Stomach (tissue), 9 donors: Measurements from ENCODE around the gene GRIP1. TPM values are rescaled to one million over a fixed set of nuclear protein-coding genes. Genes with fewer than 3 reads are reported as not detected.
A peak's percentile ranks its signal among the peaks of the same experiment; 100 is the strongest.

Experiments
- DNase-seq, 2 donors: peaks; one replicate each; pipeline versions ENCODE4 v3.0.0 to v3.0.0-alpha.2; 2013 to 2019
- H3K27ac ChIP-seq, 5 donors: fragments of 200-600 bp in 4 of 5; sonication (generic) in 4 of 5; one replicate each; pipeline ENCODE4 v1.5.1; 2013 to 2019; ENCODE audit warnings: mild to moderate bottlenecking in 1 of 5, moderate library complexity in 1 of 5
- H3K27me3 ChIP-seq, 3 donors: fragments of 200-600 bp; sonication (generic); one replicate each; pipeline ENCODE4 v1.5.1; 2017 to 2019; ENCODE audit warnings: mixed run types in 1 of 3
- H3K36me3 ChIP-seq, 4 donors: fragments of 200-600 bp; sonication (generic); 1 replicate in 3 of 4; 2 replicates in 1 of 4; pipeline ENCODE4 v1.5.1; 2016 to 2019
- H3K4me1 ChIP-seq, 4 donors: fragments of 200-600 bp; sonication (generic); one replicate each; pipeline ENCODE4 v1.5.1; 2016 to 2019
- H3K4me3 ChIP-seq, 4 donors: fragments of 200-600 bp; sonication (generic) in 3 of 4; one replicate each; pipeline ENCODE4 v1.5.1; 2016 to 2019; ENCODE audit warnings: mild to moderate bottlenecking in 1 of 4
- H3K9me3 ChIP-seq, 4 donors: fragments of 200-600 bp; sonication (generic); one replicate each; pipeline ENCODE4 v1.5.1; 2016 to 2019
- EP300 ChIP-seq: sonication (generic); formaldehyde crosslinking; IDR thresholded peaks from one replicate; pipeline ENCODE4 v1.6.1; 2017; ENCODE audit warnings: antibody characterized with exemption
- POLR2A ChIP-seq, 4 donors: fragments of 450-650 bp; IDR thresholded peaks; one replicate each; pipeline ENCODE4 v1.6.1; 2016; ENCODE audit warnings: antibody characterized with exemption in 4 of 4, control low read depth in 2 of 4, mild to moderate bottlenecking in 1 of 4, moderate library complexity in 1 of 4
- POLR2AphosphoS5 ChIP-seq, 3 donors: sonication (generic); formaldehyde crosslinking; IDR thresholded peaks; one replicate each; pipeline ENCODE4 v1.6.1; 2016; ENCODE audit warnings: antibody characterized with exemption in 3 of 3
- WGBS, 5 donors: extraction: QIAGEN DNeasy Blood & Tissue Kit in 3 of 5; methylation state at CpG; one replicate each; pipeline versions ENCODE4 v1.1.5 to v1.1.7; 2013 to 2018; 5-methylcytosine and 5-hydroxymethylcytosine counted together
- intact Hi-C: fragments of 100-400 bp; cut with DNase I; formaldehyde crosslinking; loops from one replicate; pipeline ENCODE4 v1.15.1; 2023; ENCODE audit warnings: low total_unique reads
- polyA plus RNA-seq, 3 donors: library from polyadenylated mRNA; stranded (reverse); fragments of 200-250 nt; gene quantifications; one replicate each; pipeline ENCODE4 v1.2.3, GENCODE V29; 2013
- total RNA-seq, 5 donors: library from RNA; depleted of rRNA; stranded (reverse); fragments of >200 nt; gene quantifications; one replicate each; pipeline versions ENCODE4 v1.1.0 to v1.2.3, GENCODE V29; 2014 to 2016
- TF ChIP-seq, protein P1 (sequence below), 7 experiments: fragments of 450-650 bp in 4 of 7; fragments of 200-600 bp in 3 of 7; sonication (generic) in 3 of 7; IDR thresholded peaks; one replicate each; pipeline ENCODE4 v1.5.1; 2016 to 2019; ENCODE audit warnings: antibody characterized with exemption in 7 of 7, control low read depth in 2 of 7, mild to moderate bottlenecking in 1 of 7
- donor health status: healthy with polysubstance abuse.
- donor health status: Bipolar disorder and iron deficiency.
- donor health status: healthy.

GRIP1 gene
- total and polyA plus RNA-seq, 8 donors = 0.31 to 8.8 (median 4.4) TPM; not detected in 1

DNA sequence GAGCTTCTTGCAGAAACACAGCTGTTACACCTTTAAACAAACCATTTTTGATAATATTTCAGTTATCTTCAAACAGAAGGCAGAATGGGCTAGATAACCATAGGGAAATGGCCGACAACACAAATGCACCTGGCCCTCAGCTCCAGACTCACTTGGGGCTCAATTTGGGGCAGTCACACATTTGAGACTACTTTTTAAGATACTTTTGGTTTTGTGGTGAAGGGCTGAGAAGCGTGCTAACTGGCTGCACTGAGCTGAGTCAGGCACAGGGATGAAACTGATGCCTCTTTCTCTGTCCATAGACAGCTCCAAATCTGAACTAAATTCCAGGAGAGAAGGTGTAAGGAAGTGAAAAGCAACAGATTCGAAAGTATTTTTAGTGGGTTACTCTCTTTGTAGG lies 18.5 kb upstream of the GRIP1 start:
- Histone ChIP-seq H3K9me3 (no peaks in the 10 kb centered on the region), H3K4me3 (no peak overlapping the region), H3K27ac (no peak overlapping the region), H3K4me1 (peaks cover 0 to 3% (median 0%) of the 10 kb centered on the region in 4 donors), H3K27me3 (peaks cover 0 to 5% (median 0%) of the 10 kb centered on the region in 3 donors), H3K36me3 (no peaks in the 10 kb centered on the region)
- 42 to 83% (median 55%) methylated on average over 3 of the region's 3 CpGs for WGBS, 5 donors
- DNase-seq = no peak
- intact Hi-C loops = no loop called here
- TF ChIP-seq, protein P1, sequence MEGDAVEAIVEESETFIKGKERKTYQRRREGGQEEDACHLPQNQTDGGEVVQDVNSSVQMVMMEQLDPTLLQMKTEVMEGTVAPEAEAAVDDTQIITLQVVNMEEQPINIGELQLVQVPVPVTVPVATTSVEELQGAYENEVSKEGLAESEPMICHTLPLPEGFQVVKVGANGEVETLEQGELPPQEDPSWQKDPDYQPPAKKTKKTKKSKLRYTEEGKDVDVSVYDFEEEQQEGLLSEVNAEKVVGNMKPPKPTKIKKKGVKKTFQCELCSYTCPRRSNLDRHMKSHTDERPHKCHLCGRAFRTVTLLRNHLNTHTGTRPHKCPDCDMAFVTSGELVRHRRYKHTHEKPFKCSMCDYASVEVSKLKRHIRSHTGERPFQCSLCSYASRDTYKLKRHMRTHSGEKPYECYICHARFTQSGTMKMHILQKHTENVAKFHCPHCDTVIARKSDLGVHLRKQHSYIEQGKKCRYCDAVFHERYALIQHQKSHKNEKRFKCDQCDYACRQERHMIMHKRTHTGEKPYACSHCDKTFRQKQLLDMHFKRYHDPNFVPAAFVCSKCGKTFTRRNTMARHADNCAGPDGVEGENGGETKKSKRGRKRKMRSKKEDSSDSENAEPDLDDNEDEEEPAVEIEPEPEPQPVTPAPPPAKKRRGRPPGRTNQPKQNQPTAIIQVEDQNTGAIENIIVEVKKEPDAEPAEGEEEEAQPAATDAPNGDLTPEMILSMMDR (IDR thresholded peaks at IDR 0.05) = no peak
- no peak for TF ChIP-seq POLR2AphosphoS5 (IDR thresholded peaks at IDR 0.05)
- no peak for TF ChIP-seq POLR2A (IDR thresholded peaks at IDR 0.05)
- no peak for TF ChIP-seq EP300

GRCh38 chr12:66694666-66695613 lies 16.1 kb upstream of the GRIP1 start:
- intact Hi-C loops = no loop called here
- peak in 1 of 2 donors; percentile 28 for DNase-seq
- Histone ChIP-seq H3K4me1 (peaks cover 0 to 3% (median 0%) of the 10 kb centered on the region in 4 donors), H3K4me3 (no peak overlapping the region), H3K9me3 (no peaks in the 10 kb centered on the region), H3K27me3 (no peaks in the 10 kb centered on the region), H3K36me3 (no peaks in the 10 kb centered on the region), H3K27ac (no peak overlapping the region)
- WGBS, 5 donors = 40 to 54% (median 42%) methylated on average over 5 of the region's 5 CpGs
- TF ChIP-seq EP300 (no peak), POLR2A (IDR thresholded peaks at IDR 0.05) (no peak), POLR2AphosphoS5 (IDR thresholded peaks at IDR 0.05) (no peak)
- TF ChIP-seq, protein P1 (IDR thresholded peaks at IDR 0.05) = no peak

DNA sequence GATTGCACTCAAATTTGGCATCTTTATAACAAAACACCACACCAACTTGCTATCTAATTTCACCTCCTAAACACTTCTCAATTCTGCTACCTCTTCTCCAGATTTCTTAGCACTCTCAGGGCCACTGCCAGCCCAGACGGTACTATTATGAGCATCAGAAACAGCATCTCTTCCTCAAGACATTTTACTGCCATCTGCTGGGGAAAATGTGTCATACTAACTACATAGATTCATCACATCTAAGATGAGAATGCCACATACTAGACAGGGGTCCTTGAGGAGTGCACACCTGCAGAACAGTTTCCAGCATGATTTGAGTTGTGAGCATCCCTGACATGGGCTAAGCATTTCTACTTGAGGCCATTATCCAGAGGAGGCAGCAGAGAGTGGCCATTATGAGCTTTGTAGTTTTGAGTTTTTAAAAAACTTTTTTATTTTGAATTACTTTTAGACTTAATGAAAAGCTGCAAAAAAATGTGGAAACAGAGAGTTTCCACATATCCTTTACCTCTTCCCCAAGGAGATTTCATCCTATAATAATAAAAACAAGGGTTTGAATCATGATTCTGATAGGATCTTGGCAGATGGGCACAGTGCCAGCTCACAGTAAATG lies 15.1 kb upstream of the GRIP1 start:
- H3K27me3 ChIP-seq = no peaks in the 10 kb centered on the region
- intact Hi-C loops = no loop called here
- H3K27ac ChIP-seq = no peak overlapping the region
- no peaks in the 10 kb centered on the region for H3K36me3 ChIP-seq
- H3K4me1 ChIP-seq = peaks cover 0 to 3% (median 0%) of the 10 kb centered on the region in 4 donors
- no peak for TF ChIP-seq POLR2AphosphoS5 (IDR thresholded peaks at IDR 0.05)
- TF ChIP-seq, protein P1 (IDR thresholded peaks at IDR 0.05) = peak in 4 of 7 experiments; percentile 25 to 45 (median 35)
- H3K4me3 ChIP-seq = no peak overlapping the region
- WGBS, 5 donors = 0 to 2% (median 0%) methylated on average over 1 of the region's 1 CpG
- H3K9me3 ChIP-seq = no peaks in the 10 kb centered on the region
- DNase-seq = peak in 1 of 2 donors; percentile 84

GRCh38 chr12:66692986-66693385 lies 14.1 kb upstream of the GRIP1 start:
- no peaks in the 10 kb centered on the region for H3K9me3 ChIP-seq
- intact Hi-C loops = no loop called here
- no peaks in the 10 kb centered on the region for H3K27me3 ChIP-seq
- 50 to 74% (median 63%) methylated on average over 4 of the region's 4 CpGs for WGBS, 5 donors
- DNase-seq = no peak
- TF ChIP-seq POLR2A (IDR thresholded peaks at IDR 0.05) = no peak
- TF ChIP-seq, protein P1 (IDR thresholded peaks at IDR 0.05) = no peak
- no peak for TF ChIP-seq EP300
- TF ChIP-seq POLR2AphosphoS5 (IDR thresholded peaks at IDR 0.05) = no peak
- H3K4me1 ChIP-seq = peaks cover 0 to 3% (median 0%) of the 10 kb centered on the region in 4 donors
- H3K36me3 ChIP-seq = no peaks in the 10 kb centered on the region
- H3K4me3 ChIP-seq = no peak overlapping the region
- H3K27ac ChIP-seq = no peak overlapping the region
